ENCODE data around the gene AFF3. TPM values are rescaled to one million over a fixed set of nuclear protein-coding genes. Genes with fewer than 3 reads are reported as not detected.

Gene AFF3
- total RNA-seq, 2 experiments from 2014 or later, result 0.03 TPM

DNA sequence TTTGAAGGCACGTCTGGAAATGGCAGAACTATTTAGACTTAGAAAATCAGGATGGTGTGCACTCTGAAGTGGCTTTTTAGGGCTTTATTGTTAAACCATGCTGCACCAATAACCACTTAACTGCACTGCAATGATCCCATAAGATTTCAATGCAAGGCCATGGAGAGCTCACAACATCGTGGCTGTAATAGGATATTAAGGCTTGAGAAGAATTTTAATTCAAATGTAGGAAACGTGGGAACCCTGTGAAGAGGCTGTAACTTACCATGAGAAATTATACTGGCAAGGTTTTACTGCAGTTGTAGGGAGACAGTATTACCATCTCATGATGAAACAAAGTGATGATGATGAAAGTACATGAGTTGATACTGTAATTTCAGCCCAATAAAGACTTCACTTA lies 242.5 kb downstream of the AFF3 start:
- ChIA-PET POLR2A (no interaction called here), CTCF (no interaction called here)
- Mint-ChIP-seq H3K27ac (no peak overlapping the region), H3K9me3 (no peaks in the 10 kb centered on the region), H3K4me3 (no peak overlapping the region), H3K4me1 (no peaks in the 10 kb centered on the region), H3K27me3 (no peaks in the 10 kb centered on the region), H3K36me3 (ENCODE audit: low read depth) (no peaks in the 10 kb centered on the region)
- DNase-seq, result no peak

DNA sequence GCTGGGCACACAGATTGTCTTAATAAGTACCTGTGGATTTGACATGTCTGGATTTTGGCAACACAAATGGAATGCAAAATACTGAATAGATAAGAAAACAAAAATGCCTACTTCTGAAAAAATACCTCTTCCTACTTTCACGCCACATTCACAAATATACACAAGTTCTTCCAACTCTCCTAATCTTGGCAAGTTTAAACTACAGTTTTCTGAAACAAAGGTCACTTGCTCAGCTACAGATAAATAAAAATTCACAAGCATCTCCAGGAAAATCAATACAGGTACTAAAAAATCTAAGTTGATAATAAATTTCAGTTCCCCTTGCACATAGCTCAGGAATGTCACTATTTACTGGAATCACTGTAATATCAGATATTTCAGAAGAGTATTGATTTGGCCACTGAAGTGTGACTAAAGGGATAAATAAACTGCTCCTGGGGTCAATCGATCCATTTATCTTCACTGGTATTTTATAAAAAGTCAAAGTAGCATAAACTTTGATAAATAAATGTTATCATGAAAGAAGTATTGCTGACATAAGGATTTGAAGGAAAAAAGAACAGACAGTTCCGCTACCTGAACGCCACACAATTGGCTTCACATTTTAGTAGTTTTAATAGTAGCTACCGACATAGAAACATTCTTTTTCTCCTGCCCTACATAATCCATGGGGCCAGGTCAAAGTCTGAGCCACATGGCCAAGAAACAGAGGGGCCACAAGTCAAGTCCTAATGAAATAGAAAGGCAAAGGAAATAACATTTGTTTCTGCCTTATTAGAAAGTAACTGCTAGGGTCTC lies 243.1 kb downstream of the AFF3 start:
- H3K4me1 Mint-ChIP-seq, result no peaks in the 10 kb centered on the region
- CTCF ChIA-PET, result no interaction called here
- H3K9me3 Mint-ChIP-seq, result no peaks in the 10 kb centered on the region
- POLR2A ChIA-PET, result no interaction called here
- H3K4me3 Mint-ChIP-seq, result no peak overlapping the region
- H3K27ac Mint-ChIP-seq, result no peak overlapping the region
- H3K36me3 Mint-ChIP-seq (ENCODE audit: low read depth), result no peaks in the 10 kb centered on the region
- H3K27me3 Mint-ChIP-seq, result no peaks in the 10 kb centered on the region
- DNase-seq, result no peak

DNA sequence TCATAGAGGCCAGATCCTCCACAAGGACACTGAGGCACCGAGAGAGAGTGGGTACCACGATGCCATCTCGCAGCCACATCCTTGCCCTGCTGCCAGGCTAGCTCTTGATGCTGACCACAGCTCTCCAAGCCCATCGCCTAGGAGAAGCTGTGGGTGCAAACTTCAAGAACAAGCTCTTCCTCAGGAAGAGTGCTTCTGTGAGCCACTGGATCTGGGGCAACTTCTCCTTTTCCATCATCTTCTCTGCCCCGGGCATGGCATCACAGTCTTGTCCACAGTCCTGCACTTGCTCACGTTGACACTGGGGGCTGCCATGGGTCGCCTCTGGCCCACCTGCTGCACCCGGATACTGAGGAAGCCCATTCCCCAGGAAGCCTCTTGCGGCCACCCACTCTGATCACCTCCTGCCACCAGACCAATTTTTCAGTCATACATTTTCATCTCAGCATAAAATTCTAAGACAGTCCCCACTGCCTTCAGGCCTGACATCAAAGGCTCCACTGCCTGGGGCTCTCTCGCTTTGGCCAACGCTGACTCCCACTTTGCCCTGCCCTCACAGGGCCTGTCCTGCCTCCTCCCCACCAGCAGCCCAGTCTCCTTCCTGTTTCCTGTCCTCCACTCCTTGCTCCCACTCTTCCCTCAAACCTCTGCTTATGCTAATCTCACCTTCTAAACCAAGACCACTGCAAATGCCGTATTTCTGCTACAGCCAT lies 243.9 kb downstream of the AFF3 start:
- Mint-ChIP-seq H3K27ac (no peak overlapping the region), H3K4me3 (no peak overlapping the region), H3K27me3 (no peaks in the 10 kb centered on the region), H3K9me3 (no peaks in the 10 kb centered on the region), H3K4me1 (no peaks in the 10 kb centered on the region), H3K36me3 (ENCODE audit: low read depth) (no peaks in the 10 kb centered on the region)
- POLR2A ChIA-PET, result no interaction called here
- no peak for DNase-seq
- CTCF ChIA-PET, result no interaction called here

DNA sequence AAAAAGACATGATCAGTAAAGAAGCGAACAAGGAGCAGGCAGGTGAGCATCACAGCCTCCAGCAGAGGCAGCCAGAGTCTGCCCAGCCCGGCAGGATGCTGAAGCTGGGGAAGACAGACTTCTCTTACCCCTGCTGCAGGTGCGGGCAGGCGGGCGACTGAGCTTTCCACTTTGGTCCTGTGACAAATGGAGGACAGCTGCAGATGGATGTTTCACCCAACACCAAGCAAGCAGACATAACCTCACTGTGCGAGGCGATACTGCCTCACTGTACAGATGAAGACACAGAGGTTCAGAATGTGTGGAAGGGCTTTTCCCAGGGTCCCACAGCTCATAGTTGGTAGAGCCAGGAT lies 251.0 kb downstream of the AFF3 start:
- ChIA-PET CTCF (no interaction called here), POLR2A (no interaction called here)
- no peaks in the 10 kb centered on the region for H3K9me3 Mint-ChIP-seq
- H3K4me1 Mint-ChIP-seq, result no peaks in the 10 kb centered on the region
- H3K36me3 Mint-ChIP-seq (ENCODE audit: low read depth), result no peaks in the 10 kb centered on the region
- no peak for DNase-seq
- H3K4me3 Mint-ChIP-seq, result no peak overlapping the region
- H3K27me3 Mint-ChIP-seq, result no peaks in the 10 kb centered on the region
- no peak overlapping the region for H3K27ac Mint-ChIP-seq

DNA sequence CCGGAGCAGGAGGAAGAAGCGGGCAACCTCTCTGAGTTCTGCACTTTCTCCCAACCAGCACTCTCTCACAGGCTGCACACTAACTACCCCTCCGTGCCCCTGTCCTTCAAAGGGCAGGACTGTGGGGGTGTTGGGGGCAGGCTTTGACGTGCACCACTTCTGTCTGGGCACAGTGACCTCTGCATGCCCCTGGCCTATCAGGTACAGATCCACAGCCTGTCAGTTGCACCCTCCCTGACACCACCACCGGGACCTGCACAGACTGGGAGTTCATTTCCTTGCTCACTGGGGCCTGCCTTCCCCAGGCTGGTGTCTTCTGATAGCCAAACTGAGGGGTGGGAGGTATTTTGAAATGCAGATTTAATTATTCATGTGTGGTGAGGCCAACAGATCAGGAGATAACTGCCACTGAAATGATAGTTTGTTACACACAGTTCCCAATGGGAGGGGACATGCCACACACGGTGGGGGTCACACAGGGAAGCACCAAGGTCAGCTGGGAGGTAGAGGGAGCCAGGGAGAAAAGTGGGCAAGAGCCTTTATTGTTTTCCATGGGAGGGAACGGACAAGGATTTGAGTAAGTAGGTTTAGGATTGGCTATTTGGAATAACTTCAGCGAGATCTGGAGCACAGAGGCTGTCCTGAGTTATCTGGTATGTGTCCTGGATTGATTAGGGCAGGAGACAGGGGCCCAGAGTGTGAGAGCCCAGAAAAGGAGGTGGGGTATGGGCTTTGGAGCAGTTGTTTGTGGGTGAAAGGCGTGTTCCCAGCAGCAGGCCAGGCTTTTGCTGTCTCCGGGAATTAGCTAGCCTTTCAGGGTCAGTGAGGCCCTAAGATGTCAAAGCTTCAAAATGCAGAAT lies 251.6 kb downstream of the AFF3 start:
- Mint-ChIP-seq H3K27ac (no peak overlapping the region), H3K4me1 (no peaks in the 10 kb centered on the region), H3K9me3 (no peaks in the 10 kb centered on the region), H3K27me3 (no peaks in the 10 kb centered on the region), H3K36me3 (ENCODE audit: low read depth) (no peaks in the 10 kb centered on the region), H3K4me3 (no peak overlapping the region)
- no peak for DNase-seq
- CTCF ChIA-PET, result no interaction called here
- POLR2A ChIA-PET, result no interaction called here

DNA sequence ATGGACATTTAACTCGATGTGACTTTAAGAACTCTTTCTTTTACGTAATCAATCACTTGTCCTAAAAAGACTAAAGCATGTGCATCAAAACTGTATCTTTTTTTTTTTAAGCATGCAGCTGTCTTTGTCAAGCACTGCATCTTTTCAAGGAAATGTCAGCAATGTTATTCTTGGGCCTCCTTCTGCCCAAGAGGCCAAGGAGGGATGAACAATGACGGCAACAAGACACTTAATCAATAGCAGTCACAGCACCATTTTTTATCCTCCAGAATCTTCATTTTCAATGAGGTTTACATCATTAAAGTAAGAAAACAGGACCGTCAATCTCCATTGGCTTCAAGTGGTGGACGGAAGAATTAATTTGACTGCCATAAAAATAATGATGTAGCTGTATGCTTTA lies 253.8 kb downstream of the AFF3 start:
- H3K4me3 Mint-ChIP-seq, result no peak overlapping the region
- no peaks in the 10 kb centered on the region for H3K4me1 Mint-ChIP-seq
- POLR2A ChIA-PET, result no interaction called here
- no peaks in the 10 kb centered on the region for H3K27me3 Mint-ChIP-seq
- no peaks in the 10 kb centered on the region for H3K9me3 Mint-ChIP-seq
- no peak for DNase-seq
- no peak overlapping the region for H3K27ac Mint-ChIP-seq
- no peaks in the 10 kb centered on the region for H3K36me3 Mint-ChIP-seq (ENCODE audit: low read depth)
- CTCF ChIA-PET, result no interaction called here

DNA sequence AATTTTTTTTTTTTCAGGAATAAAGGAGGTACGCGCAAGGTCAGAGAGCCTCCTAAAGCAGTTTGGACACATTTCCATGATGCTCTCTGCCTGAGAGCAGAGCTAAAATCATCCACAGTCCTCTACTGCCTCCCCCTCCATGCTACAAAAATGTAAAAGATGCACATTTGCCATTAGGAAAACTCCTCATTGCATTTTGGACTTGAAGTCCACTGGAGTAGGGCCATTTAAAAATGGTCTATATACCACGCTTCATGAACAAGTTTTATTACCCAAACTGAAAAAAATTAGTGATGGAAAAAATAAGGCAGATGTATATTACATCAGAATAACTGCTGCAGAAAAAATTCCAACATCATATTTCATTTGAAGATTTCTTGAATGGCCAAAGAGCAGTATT lies 256.0 kb downstream of the AFF3 start:
- POLR2A ChIA-PET, result no interaction called here
- H3K4me1 Mint-ChIP-seq, result no peaks in the 10 kb centered on the region
- H3K36me3 Mint-ChIP-seq (ENCODE audit: low read depth), result no peaks in the 10 kb centered on the region
- H3K27ac Mint-ChIP-seq, result no peak overlapping the region
- no peaks in the 10 kb centered on the region for H3K9me3 Mint-ChIP-seq
- CTCF ChIA-PET, result no interaction called here
- no peak overlapping the region for H3K4me3 Mint-ChIP-seq
- H3K27me3 Mint-ChIP-seq, result no peaks in the 10 kb centered on the region
- no peak for DNase-seq

DNA sequence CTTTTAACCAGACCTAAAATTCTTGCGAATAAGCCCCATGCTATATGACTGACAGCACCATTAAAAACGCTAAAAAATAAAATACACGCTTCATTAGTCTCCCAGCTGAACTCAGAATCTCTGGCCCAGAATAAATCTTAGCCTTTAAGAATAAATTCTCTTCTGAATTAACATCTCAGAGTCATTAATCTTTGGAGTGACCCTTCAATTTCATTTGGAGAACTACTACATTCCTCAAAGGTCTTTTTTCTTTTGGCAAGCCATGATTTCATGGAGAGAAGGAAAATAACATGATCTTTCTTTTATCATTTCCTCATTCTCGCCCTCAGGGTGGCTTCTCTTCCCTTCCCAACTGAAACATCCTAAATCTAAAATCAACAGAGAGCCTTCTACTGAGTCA lies 259.0 kb downstream of the AFF3 start:
- Mint-ChIP-seq H3K27me3 (no peaks in the 10 kb centered on the region), H3K4me1 (no peaks in the 10 kb centered on the region), H3K9me3 (no peaks in the 10 kb centered on the region), H3K4me3 (no peak overlapping the region), H3K27ac (no peak overlapping the region), H3K36me3 (ENCODE audit: low read depth) (no peaks in the 10 kb centered on the region)
- no peak for DNase-seq
- CTCF ChIA-PET, result no interaction called here
- POLR2A ChIA-PET, result no interaction called here

DNA sequence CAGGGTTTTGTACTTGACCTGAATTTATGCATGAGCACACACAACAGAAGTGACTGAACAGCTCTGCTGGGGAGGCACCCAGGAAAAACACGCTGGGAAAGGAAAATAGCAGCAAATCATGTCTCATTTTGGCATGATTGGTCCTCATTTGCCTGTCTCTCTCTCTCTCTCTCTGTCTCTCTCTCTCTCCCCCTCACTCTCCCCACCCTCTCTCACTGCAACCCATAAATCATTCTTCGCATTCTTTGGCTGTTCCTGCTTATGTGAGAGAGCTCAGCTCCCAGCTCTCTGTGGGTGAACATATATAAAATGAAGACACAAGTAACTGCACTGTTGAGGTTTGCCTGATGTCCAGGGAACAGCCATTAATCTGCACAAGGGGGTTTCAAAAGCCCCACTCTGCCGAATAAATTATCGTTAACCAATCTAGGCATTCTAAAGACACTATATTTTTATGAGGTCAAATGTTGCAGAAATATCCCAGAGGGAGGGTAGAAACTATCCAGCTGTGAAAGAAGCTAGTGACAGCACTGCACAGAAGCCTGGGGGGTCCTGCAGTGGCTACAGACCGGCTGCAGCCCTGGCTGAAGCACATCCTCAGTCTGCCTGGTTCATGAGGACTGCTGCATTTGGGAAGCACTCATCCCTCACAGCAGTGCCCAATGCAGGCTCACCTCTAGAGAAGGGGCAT lies 260.3 kb downstream of the AFF3 start:
- Mint-ChIP-seq H3K4me1 (no peaks in the 10 kb centered on the region), H3K27me3 (no peaks in the 10 kb centered on the region)
- POLR2A ChIA-PET, result no interaction called here

DNA sequence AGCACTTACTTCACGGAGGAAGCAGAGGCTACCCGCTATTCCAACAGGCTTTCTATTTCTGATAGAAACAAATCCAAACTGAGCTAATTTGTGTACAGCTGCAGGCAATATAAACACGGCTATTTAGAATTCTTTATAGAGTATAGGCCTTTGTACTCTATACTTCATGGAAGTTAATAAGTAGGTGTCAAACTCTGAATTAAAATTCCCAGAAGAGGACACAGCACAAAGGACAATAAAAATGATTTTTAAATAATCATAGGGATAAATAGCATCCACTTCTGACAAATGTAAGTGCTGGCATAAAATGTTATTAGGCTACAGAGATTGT lies 261.5 kb downstream of the AFF3 start:
- Mint-ChIP-seq H3K4me3 (no peak overlapping the region), H3K4me1 (no peaks in the 10 kb centered on the region), H3K27me3 (no peaks in the 10 kb centered on the region), H3K27ac (no peak overlapping the region), H3K36me3 (ENCODE audit: low read depth) (no peaks in the 10 kb centered on the region), H3K9me3 (no peaks in the 10 kb centered on the region)
- ChIA-PET POLR2A (no interaction called here), CTCF (no interaction called here)
- no peak for DNase-seq

More for the DNA sequence above, 260.3 kb downstream of the AFF3 start:
- Mint-ChIP-seq H3K4me3 (no peak overlapping the region), H3K36me3 (ENCODE audit: low read depth) (no peaks in the 10 kb centered on the region), H3K27ac (no peak overlapping the region), H3K9me3 (no peaks in the 10 kb centered on the region)
- CTCF ChIA-PET, result interaction anchor here (0.5 kb wide), 1 partner anchor 319 kb away, joined by 3 read pairs; no protein-coding TSS in a partner anchor
- DNase-seq, result no peak

DNA sequence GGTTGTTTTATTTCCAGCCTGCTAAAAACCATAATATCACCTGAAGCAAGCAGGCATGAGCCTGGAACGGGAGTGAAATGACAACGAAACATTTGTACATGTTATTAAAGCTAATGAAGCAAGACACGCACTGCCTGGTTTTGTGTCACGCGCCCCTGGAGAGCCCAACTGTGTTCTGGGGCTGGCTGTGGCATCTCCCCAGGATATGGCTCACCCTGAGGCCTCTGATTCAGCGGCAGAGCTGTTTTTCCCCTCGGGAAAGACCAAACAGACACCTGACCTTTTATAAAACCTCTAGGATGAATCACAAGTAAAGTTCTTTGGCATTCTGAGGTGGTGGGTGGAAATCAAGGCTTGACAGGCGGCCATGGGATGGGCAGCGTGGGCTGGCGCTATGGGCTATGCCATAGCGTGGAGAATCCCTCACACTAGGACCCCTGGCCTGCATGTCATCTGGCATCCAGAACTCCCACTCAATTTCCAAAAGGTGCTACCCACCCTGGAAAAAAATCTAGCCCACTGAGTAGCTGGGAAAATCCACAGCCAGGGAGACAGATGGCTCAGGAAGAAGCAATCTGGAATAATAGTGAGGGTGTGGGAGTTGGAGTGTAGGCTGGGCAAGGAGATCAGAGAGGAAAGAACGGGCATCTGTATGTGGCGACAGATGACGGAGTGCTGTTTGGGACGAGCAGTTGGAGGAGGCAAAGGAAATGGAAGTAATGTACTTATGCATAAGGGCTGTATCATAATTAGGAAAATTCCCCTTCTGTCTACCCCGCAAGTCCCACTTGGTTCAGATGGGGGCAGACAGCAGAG lies 262.0 kb downstream of the AFF3 start:
- Mint-ChIP-seq H3K4me3 (no peak overlapping the region), H3K4me1 (no peaks in the 10 kb centered on the region), H3K36me3 (ENCODE audit: low read depth) (no peaks in the 10 kb centered on the region), H3K27me3 (no peaks in the 10 kb centered on the region), H3K27ac (no peak overlapping the region), H3K9me3 (no peaks in the 10 kb centered on the region)
- POLR2A ChIA-PET, result no interaction called here
- CTCF ChIA-PET, result no interaction called here
- DNase-seq, result no peak

DNA sequence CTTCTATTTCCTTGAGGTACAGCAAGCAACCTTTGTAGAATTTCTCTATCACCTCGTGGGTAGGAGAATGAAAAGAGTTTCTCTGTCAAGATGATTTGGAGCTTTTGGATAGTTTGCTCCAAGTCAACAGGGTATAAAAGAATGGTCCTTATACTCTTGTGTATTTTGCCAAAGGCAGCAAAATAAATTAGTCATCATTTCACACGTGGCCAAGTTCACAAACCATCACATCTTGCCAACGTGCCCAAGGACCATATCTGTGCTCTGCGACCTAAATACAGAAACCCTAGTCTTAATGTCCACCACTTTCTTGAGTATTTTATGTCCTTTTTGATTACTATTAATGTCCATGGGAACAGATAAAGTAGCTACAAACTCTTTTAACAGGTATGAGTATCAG lies 262.9 kb downstream of the AFF3 start:
- H3K27me3 Mint-ChIP-seq, result no peaks in the 10 kb centered on the region
- H3K9me3 Mint-ChIP-seq, result no peaks in the 10 kb centered on the region
- no peak for DNase-seq
- H3K4me3 Mint-ChIP-seq, result no peak overlapping the region
- H3K27ac Mint-ChIP-seq, result no peak overlapping the region
- no peaks in the 10 kb centered on the region for H3K4me1 Mint-ChIP-seq
- H3K36me3 Mint-ChIP-seq (ENCODE audit: low read depth), result no peaks in the 10 kb centered on the region
- ChIA-PET POLR2A (no interaction called here), CTCF (no interaction called here)

All from activated CD4-positive, alpha-beta memory T cell treated with anti-CD3 and anti-CD28 coated beads, Interleukin-2, amount 10 ng/mL, durations not matched to agents 7 days and 5 days (primary cell).